CD4-positive, alpha-beta T cell (primary cell): ENCODE results near the gene IGSF10. TPM values are rescaled to one million over a fixed set of nuclear protein-coding genes. Genes with fewer than 3 reads are reported as not detected.

Experiments
- ATAC-seq: fragments of 200-7000 bp; cut with Tn5 transposase; one replicate; pipeline ENCODE4 v1.10.0; 2022; ENCODE audit warnings: mild to moderate bottlenecking; ENCODE audit not compliant: poor library complexity
- CTCF ChIA-PET: fragments of 350-600 bp; sonication (Branson Sonifier 250); formaldehyde crosslinking; loops from one replicate; lab custom pipeline; 2021; ENCODE audit warnings: antibody characterized with exemption, inconsistent platforms; lab: Charles Lee
- POLR2A ChIA-PET: fragments of 350-600 bp; sonication (Branson Sonifier 250); formaldehyde crosslinking; loops from one replicate; lab custom pipeline; 2021; ENCODE audit warnings: antibody characterized with exemption, inconsistent platforms; lab: Charles Lee
- DNase-seq, 14 experiments: peaks; one replicate each; pipeline ENCODE4 v3.0.0-alpha.2; 2013 to 2020; ENCODE audit warnings: mixed read lengths in 2 of 14
- H3K27ac ChIP-seq, 2 donors: one replicate each; pipeline versions ENCODE4 v1.5.1 to v1.7.0; 2013; ENCODE audit warnings: low read length in 2 of 2, low read depth in 1 of 2, mild to moderate bottlenecking in 1 of 2
- H3K27me3 ChIP-seq, 2 experiments: 1 replicate in 1 of 2; 2 replicates in 1 of 2; pipeline versions ENCODE4 v1.6.1 to v1.7.0; 2013; ENCODE audit warnings: low read length in 2 of 2, control low read depth in 1 of 2, mild to moderate bottlenecking in 1 of 2, moderate library complexity in 1 of 2; ENCODE audit not compliant: insufficient read depth in 2 of 2, control insufficient read depth in 1 of 2
- H3K36me3 ChIP-seq: one replicate; pipeline ENCODE4 v1.6.1; 2013; ENCODE audit warnings: low read length, control low read depth; ENCODE audit not compliant: insufficient read depth
- H3K4me1 ChIP-seq: one replicate; pipeline ENCODE4 v1.6.1; 2013; ENCODE audit warnings: low read length, control low read depth; ENCODE audit not compliant: insufficient read depth
- H3K4me3 ChIP-seq: one replicate; pipeline ENCODE4 v1.5.1; 2013; ENCODE audit warnings: mild to moderate bottlenecking, low read length, moderate library complexity
- H3K9me3 ChIP-seq, 2 experiments: 1 replicate in 1 of 2; 2 replicates in 1 of 2; pipeline versions ENCODE4 v1.6.1 to v1.7.0; 2013; ENCODE audit warnings: low read length in 2 of 2, mild to moderate bottlenecking in 2 of 2, control low read depth in 1 of 2, moderate library complexity in 1 of 2; ENCODE audit not compliant: control insufficient read depth in 1 of 2, insufficient read depth in 1 of 2
- H3K27ac Mint-ChIP-seq: one replicate; pipeline ENCODE4 v1.8.0; 2020; ENCODE audit warnings: mixed read lengths
- H3K27me3 Mint-ChIP-seq: one replicate; pipeline ENCODE4 v1.8.0; 2021; ENCODE audit warnings: mixed read lengths
- H3K36me3 Mint-ChIP-seq: one replicate; pipeline ENCODE4 v1.8.0; 2021; ENCODE audit warnings: low read depth, mixed read lengths
- H3K4me1 Mint-ChIP-seq: one replicate; pipeline ENCODE4 v1.8.0; 2021; ENCODE audit warnings: low read depth, mixed read lengths
- H3K4me3 Mint-ChIP-seq: one replicate; pipeline ENCODE4 v1.8.0; 2020; ENCODE audit warnings: mild to moderate bottlenecking, mixed read lengths
- H3K9me3 Mint-ChIP-seq: one replicate; pipeline ENCODE4 v1.8.0; 2020; ENCODE audit warnings: mixed read lengths
- CTCF ChIP-seq: fragments of 200-600 bp; IDR thresholded peaks from one replicate; pipeline ENCODE4 v1.8.0; 2022; ENCODE audit warnings: antibody characterized with exemption, mild to moderate bottlenecking
- intact Hi-C, 2 experiments: fragments of 100-400 bp; cut with DNase I in 1 of 2; cut with micrococcal nuclease in 1 of 2; formaldehyde crosslinking; loops; one replicate each; pipeline versions ENCODE4 v1.15.1 to v1.9.0; 2023 to 2025; cut with DNase I, micrococcal nuclease
- total RNA-seq, 174 experiments: library from RNA in 2 of 174; stranded (reverse) in 2 of 174; gene quantifications; one replicate each; pipeline ENCODE4 v1.2.3 and lab custom pipeline; 2021 to 2026

IGSF10 gene
- total RNA-seq, 2 experiments from 2014 or later: not detected

- H3K9me3 Mint-ChIP-seq: no peaks in the 10 kb centered on the region
- no peak for ATAC-seq
- no peaks in the 10 kb centered on the region for H3K4me1 Mint-ChIP-seq
- ChIA-PET CTCF (no interaction called here), POLR2A (no interaction called here)
- Histone ChIP-seq H3K36me3 (no peaks in the 10 kb centered on the region), H3K27ac (no peak overlapping the region), H3K9me3 (no peaks in the 10 kb centered on the region), H3K27me3 (no peaks in the 10 kb centered on the region), H3K4me3 (no peak overlapping the region), H3K4me1 (no peaks in the 10 kb centered on the region)
- no peaks in the 10 kb centered on the region for H3K36me3 Mint-ChIP-seq
- intact Hi-C loops: loop anchor here in 1 of 2 experiments (2.0 kb wide), 1 partner anchor 1132 kb away; no protein-coding TSS in a partner anchor
- peaks cover 15% of the 10 kb centered on the region for H3K27me3 Mint-ChIP-seq
- no peak overlapping the region for H3K27ac Mint-ChIP-seq
- no peak for TF ChIP-seq CTCF
- H3K4me3 Mint-ChIP-seq: no peak overlapping the region
- DNase-seq: no peak
Observed at GRCh38 chr3:151440940-151441339, 19.9 kb downstream of the IGSF10 start.

GRCh38 chr3:151439652-151440125 is 21.2 kb downstream of the IGSF10 start:
- Mint-ChIP-seq H3K27ac (no peak overlapping the region), H3K4me1 (no peaks in the 10 kb centered on the region), H3K4me3 (no peak overlapping the region), H3K36me3 (no peaks in the 10 kb centered on the region), H3K9me3 (no peaks in the 10 kb centered on the region), H3K27me3 (peaks cover 4% of the 10 kb centered on the region)
- Histone ChIP-seq H3K36me3 (no peaks in the 10 kb centered on the region), H3K4me3 (no peak overlapping the region), H3K27ac (no peak overlapping the region), H3K4me1 (no peaks in the 10 kb centered on the region), H3K27me3 (no peaks in the 10 kb centered on the region), H3K9me3 (no peaks in the 10 kb centered on the region)
- peak in 4 of 14 experiments; percentile 4 to 58 (median 44) for DNase-seq
- intact Hi-C loops: loop anchor here (1.0 to 10.0 kb wide), 7 partner anchors 215 to 1133 kb away; no protein-coding TSS in a partner anchor
- CTCF ChIA-PET: interaction anchor here (0.9 kb wide), 1 partner anchor 30 kb away, joined by 3 read pairs; no protein-coding TSS in a partner anchor
- POLR2A ChIA-PET: no interaction called here
- peak; percentile 46 for ATAC-seq
- peak; percentile 73 for TF ChIP-seq CTCF

- Mint-ChIP-seq H3K36me3 (no peaks in the 10 kb centered on the region), H3K27me3 (peaks cover 4% of the 10 kb centered on the region), H3K27ac (no peak overlapping the region), H3K9me3 (no peaks in the 10 kb centered on the region), H3K4me1 (no peaks in the 10 kb centered on the region), H3K4me3 (no peak overlapping the region)
- no peak overlapping the region for H3K27ac ChIP-seq
- DNase-seq: no peak
- H3K27me3 ChIP-seq: no peaks in the 10 kb centered on the region
- no peak for ATAC-seq
- H3K4me1 ChIP-seq: no peaks in the 10 kb centered on the region
- POLR2A ChIA-PET: no interaction called here
- CTCF ChIA-PET: no interaction called here
- H3K9me3 ChIP-seq: no peaks in the 10 kb centered on the region
- H3K36me3 ChIP-seq: no peaks in the 10 kb centered on the region
- intact Hi-C loops: loop anchor here in 1 of 2 experiments (2.0 to 10.0 kb wide), 4 partner anchors 213 to 1087 kb away; no protein-coding TSS in a partner anchor
- TF ChIP-seq CTCF: no peak
- no peak overlapping the region for H3K4me3 ChIP-seq
Observed at GRCh38 chr3:151437906-151438305, 23.0 kb downstream of the IGSF10 start.
